ENCODE data around the gene RNF26. TPM values are rescaled to one million over a fixed set of nuclear protein-coding genes. Genes with fewer than 3 reads are reported as not detected.

RNF26 gene
- total and polyA plus RNA-seq, 9 donors = 3.0 to 22.1 (median 18.3) TPM

GRCh38 chr11:119320240-119320775 lies 14.0 kb upstream of the RNF26 start:
- H3K4me3 ChIP-seq (ENCODE audit: low read length) = peak overlapping the region; percentile 48
- 18% methylated on average over 5 of the region's 17 CpGs for WGBS (ENCODE audit: insufficient coverage)
- DNase-seq = peak; percentile 79
- peaks cover under 1% of the 10 kb centered on the region for H3K36me3 ChIP-seq (ENCODE audit: control insufficient read depth, insufficient read depth, low read length)
- peaks cover 58% of the 10 kb centered on the region for H3K4me1 ChIP-seq (ENCODE audit: control insufficient read depth, insufficient read depth, low read length)
- H3K9me3 ChIP-seq (replicated peaks; ENCODE audit: control insufficient read depth, low read depth, low read length) = no peaks in the 10 kb centered on the region
- H3K27ac ChIP-seq (ENCODE audit: low read length) = peak overlapping the region; percentile 93
- H3K27me3 ChIP-seq (ENCODE audit: control insufficient read depth, insufficient read depth, low read length) = peaks cover 10% of the 10 kb centered on the region

GRCh38 chr11:119320776-119321524 lies 13.4 kb upstream of the RNF26 start:
- Histone ChIP-seq H3K4me3 (ENCODE audit: low read length) (peak overlapping the region; percentile 48), H3K27me3 (ENCODE audit: control insufficient read depth, insufficient read depth, low read length) (peaks cover 7% of the 10 kb centered on the region), H3K36me3 (ENCODE audit: control insufficient read depth, insufficient read depth, low read length) (no peaks in the 10 kb centered on the region), H3K4me1 (ENCODE audit: control insufficient read depth, insufficient read depth, low read length) (peaks cover 52% of the 10 kb centered on the region), H3K9me3 (replicated peaks; ENCODE audit: control insufficient read depth, low read depth, low read length) (no peaks in the 10 kb centered on the region), H3K27ac (ENCODE audit: low read length) (peak overlapping the region; percentile 93)
- WGBS (ENCODE audit: insufficient coverage) = 2% methylated on average over 42 of the region's 60 CpGs
- peak; percentile 81 for DNase-seq

GRCh38 chr11:119322360-119322739 lies 12.0 kb upstream of the RNF26 start:
- WGBS (ENCODE audit: insufficient coverage) = 50% methylated on average over 2 of the region's 6 CpGs
- peaks cover 46% of the 10 kb centered on the region for H3K4me1 ChIP-seq (ENCODE audit: control insufficient read depth, insufficient read depth, low read length)
- peak overlapping the region; percentile 93 for H3K27ac ChIP-seq (ENCODE audit: low read length)
- H3K36me3 ChIP-seq (ENCODE audit: control insufficient read depth, insufficient read depth, low read length) = no peaks in the 10 kb centered on the region
- peaks cover 6% of the 10 kb centered on the region for H3K27me3 ChIP-seq (ENCODE audit: control insufficient read depth, insufficient read depth, low read length)
- H3K9me3 ChIP-seq (replicated peaks; ENCODE audit: control insufficient read depth, low read depth, low read length) = no peaks in the 10 kb centered on the region
- no peak overlapping the region for H3K4me3 ChIP-seq (ENCODE audit: low read length)
- peak; percentile 29 for DNase-seq

- no peak overlapping the region for H3K4me3 ChIP-seq (ENCODE audit: low read length)
These were observed 11.3 kb upstream of the RNF26 start for GRCh38 chr11:119322921-119323531.

GRCh38 chr11:119323532-119324033 lies 10.7 kb upstream of the RNF26 start:
- Histone ChIP-seq H3K9me3 (replicated peaks; ENCODE audit: control insufficient read depth, low read depth, low read length) (no peaks in the 10 kb centered on the region), H3K27me3 (ENCODE audit: control insufficient read depth, insufficient read depth, low read length) (peaks cover 4% of the 10 kb centered on the region), H3K4me3 (ENCODE audit: low read length) (no peak overlapping the region), H3K36me3 (ENCODE audit: control insufficient read depth, insufficient read depth, low read length) (no peaks in the 10 kb centered on the region), H3K4me1 (ENCODE audit: control insufficient read depth, insufficient read depth, low read length) (peaks cover 33% of the 10 kb centered on the region), H3K27ac (ENCODE audit: low read length) (no peak overlapping the region)
- WGBS (ENCODE audit: insufficient coverage) = 17% methylated on average over 7 of the region's 8 CpGs
- DNase-seq = peak; percentile 79

More at GRCh38 chr11:119322921-119323531, 11.3 kb upstream of the RNF26 start:
- DNase-seq = no peak
- Histone ChIP-seq H3K27me3 (ENCODE audit: control insufficient read depth, insufficient read depth, low read length) (peaks cover 6% of the 10 kb centered on the region), H3K4me1 (ENCODE audit: control insufficient read depth, insufficient read depth, low read length) (peaks cover 39% of the 10 kb centered on the region), H3K27ac (ENCODE audit: low read length) (no peak overlapping the region), H3K9me3 (replicated peaks; ENCODE audit: control insufficient read depth, low read depth, low read length) (no peaks in the 10 kb centered on the region), H3K36me3 (ENCODE audit: control insufficient read depth, insufficient read depth, low read length) (no peaks in the 10 kb centered on the region)
- WGBS (ENCODE audit: insufficient coverage) = 92% methylated on average over 11 of the region's 20 CpGs

GRCh38 chr11:119324189-119324588 lies 10.1 kb upstream of the RNF26 start:
- Histone ChIP-seq H3K4me1 (ENCODE audit: control insufficient read depth, insufficient read depth, low read length) (peaks cover 27% of the 10 kb centered on the region), H3K4me3 (ENCODE audit: low read length) (no peak overlapping the region), H3K27me3 (ENCODE audit: control insufficient read depth, insufficient read depth, low read length) (peaks cover 4% of the 10 kb centered on the region), H3K27ac (ENCODE audit: low read length) (no peak overlapping the region), H3K9me3 (replicated peaks; ENCODE audit: control insufficient read depth, low read depth, low read length) (no peaks in the 10 kb centered on the region), H3K36me3 (ENCODE audit: control insufficient read depth, insufficient read depth, low read length) (no peaks in the 10 kb centered on the region)
- DNase-seq = no peak
- WGBS (ENCODE audit: insufficient coverage) = 36% methylated on average over 4 of the region's 4 CpGs

- Histone ChIP-seq H3K9me3 (replicated peaks; ENCODE audit: control insufficient read depth, low read depth, low read length) (no peaks in the 10 kb centered on the region), H3K27ac (ENCODE audit: low read length) (no peak overlapping the region), H3K27me3 (ENCODE audit: control insufficient read depth, insufficient read depth, low read length) (no peaks in the 10 kb centered on the region), H3K4me1 (ENCODE audit: control insufficient read depth, insufficient read depth, low read length) (no peaks in the 10 kb centered on the region), H3K4me3 (ENCODE audit: low read length) (no peak overlapping the region), H3K36me3 (ENCODE audit: control insufficient read depth, insufficient read depth, low read length) (no peaks in the 10 kb centered on the region)
- no CpG with 5 or more reads among the region's 2 CpGs for WGBS (ENCODE audit: insufficient coverage)
- no peak for DNase-seq
These were observed 5.0 kb upstream of the RNF26 start for GRCh38 chr11:119329320-119329719.

GRCh38 chr11:119330237-119330636 lies 4.1 kb upstream of the RNF26 start:
- H3K4me1 ChIP-seq (ENCODE audit: control insufficient read depth, insufficient read depth, low read length) = peaks cover 6% of the 10 kb centered on the region
- H3K27me3 ChIP-seq (ENCODE audit: control insufficient read depth, insufficient read depth, low read length) = no peaks in the 10 kb centered on the region
- no peaks in the 10 kb centered on the region for H3K36me3 ChIP-seq (ENCODE audit: control insufficient read depth, insufficient read depth, low read length)
- no peaks in the 10 kb centered on the region for H3K9me3 ChIP-seq (replicated peaks; ENCODE audit: control insufficient read depth, low read depth, low read length)
- DNase-seq = no peak
- 53% methylated on average over 1 of the region's 1 CpG for WGBS (ENCODE audit: insufficient coverage)
- no peak overlapping the region for H3K4me3 ChIP-seq (ENCODE audit: low read length)
- no peak overlapping the region for H3K27ac ChIP-seq (ENCODE audit: low read length)

GRCh38 chr11:119332111-119332765 lies 2.1 kb upstream of the RNF26 start:
- Histone ChIP-seq H3K27me3 (ENCODE audit: control insufficient read depth, insufficient read depth, low read length) (no peaks in the 10 kb centered on the region), H3K4me3 (ENCODE audit: low read length) (no peak overlapping the region), H3K36me3 (ENCODE audit: control insufficient read depth, insufficient read depth, low read length) (peaks cover 11% of the 10 kb centered on the region), H3K9me3 (replicated peaks; ENCODE audit: control insufficient read depth, low read depth, low read length) (no peaks in the 10 kb centered on the region), H3K27ac (ENCODE audit: low read length) (no peak overlapping the region), H3K4me1 (ENCODE audit: control insufficient read depth, insufficient read depth, low read length) (peaks cover 14% of the 10 kb centered on the region)
- DNase-seq = no peak
- 20% methylated on average over 1 of the region's 4 CpGs for WGBS (ENCODE audit: insufficient coverage)

Data from muscle of leg (tissue), 11 donors.